LHCN-M2 (cell line): ENCODE data around the gene KCNJ5. TPM values are rescaled to one million over a fixed set of nuclear protein-coding genes. Genes with fewer than 3 reads are reported as not detected.

Experiments used
- DNase-seq: peaks from one replicate; pipeline ENCODE4 v3.0.0-alpha.2; 2012; ENCODE audit warnings: low read depth
- total RNA-seq: library from RNA; depleted of rRNA; stranded (reverse); fragments of >200 nt; gene quantifications from 2 replicates; pipeline ENCODE4 v1.2.3, GENCODE V29; 2014

Gene KCNJ5
- total RNA-seq, 1 experiment from 2014 or later: 0.29 TPM

- DNase-seq: no peak
These were observed 39.9 kb downstream of the KCNJ5 start for GRCh38 chr11:128931066-128931465.

GRCh38 chr11:128931668-128932067, 40.5 kb downstream of the KCNJ5 start:
- DNase-seq: peak; percentile 89

GRCh38 chr11:128933481-128934178, 42.5 kb downstream of the KCNJ5 start:
- DNase-seq: no peak

- no peak for DNase-seq
These were observed 43.2 kb downstream of the KCNJ5 start for GRCh38 chr11:128934351-128934750.

DNA sequence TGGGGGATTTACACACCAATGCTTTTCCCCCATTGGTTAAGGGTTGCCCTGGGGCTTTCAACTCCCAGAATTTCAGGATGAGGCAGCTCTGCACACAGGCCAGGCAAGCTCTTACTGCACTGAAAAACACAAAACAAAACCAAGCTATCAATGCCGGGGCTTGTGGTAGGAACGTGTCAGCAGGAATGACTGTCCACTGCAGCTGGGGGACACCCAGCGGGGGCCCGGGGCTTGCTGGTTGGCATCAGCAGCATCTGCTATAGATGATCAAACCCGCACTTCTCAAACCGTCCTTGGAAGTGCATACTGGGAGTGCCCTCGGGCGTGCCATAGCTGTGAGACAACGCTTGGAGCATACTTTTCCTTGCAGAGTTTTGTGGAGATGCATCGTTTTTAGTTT, 43.8 kb downstream of the KCNJ5 start:
- no peak for DNase-seq

GRCh38 chr11:128936606-128937251, 45.6 kb downstream of the KCNJ5 start:
- no peak for DNase-seq

GRCh38 chr11:128937480-128937879, 46.3 kb downstream of the KCNJ5 start:
- no peak for DNase-seq

DNA sequence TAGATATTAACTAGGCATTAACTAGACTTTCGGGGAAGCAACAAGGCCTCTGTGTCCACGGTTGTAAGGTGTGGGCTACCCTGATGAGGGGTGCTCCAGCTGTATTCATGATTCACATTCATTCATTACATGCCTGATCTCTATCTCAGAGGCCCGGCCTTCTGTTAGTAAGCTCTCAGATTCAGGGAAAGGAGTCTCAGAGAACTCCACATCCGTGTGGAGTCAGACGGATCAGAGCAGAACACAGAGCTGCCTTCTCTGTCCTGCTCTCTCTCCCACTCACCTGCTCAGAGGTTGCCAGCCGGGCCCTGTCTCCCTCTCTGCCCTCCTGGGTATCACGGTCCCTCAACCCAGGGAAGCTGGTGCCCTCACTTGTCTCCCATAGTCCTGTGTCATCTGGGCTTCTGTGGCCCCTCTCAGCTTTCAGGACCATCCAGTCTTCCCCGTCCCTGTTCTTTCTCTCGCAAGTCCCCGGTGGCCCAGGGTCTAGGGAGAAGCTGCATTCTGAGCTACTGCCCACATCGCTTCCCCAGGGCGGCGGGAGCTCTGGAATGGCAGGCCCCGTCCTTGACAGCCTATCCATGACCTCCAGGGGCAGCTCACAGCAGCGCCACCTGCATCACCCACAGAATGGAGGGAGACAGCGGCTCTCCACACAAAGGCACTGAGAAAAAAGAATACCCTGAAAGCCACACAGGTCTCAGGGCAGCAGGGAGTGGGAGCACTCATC, 47.2 kb downstream of the KCNJ5 start:
- DNase-seq: no peak

DNA sequence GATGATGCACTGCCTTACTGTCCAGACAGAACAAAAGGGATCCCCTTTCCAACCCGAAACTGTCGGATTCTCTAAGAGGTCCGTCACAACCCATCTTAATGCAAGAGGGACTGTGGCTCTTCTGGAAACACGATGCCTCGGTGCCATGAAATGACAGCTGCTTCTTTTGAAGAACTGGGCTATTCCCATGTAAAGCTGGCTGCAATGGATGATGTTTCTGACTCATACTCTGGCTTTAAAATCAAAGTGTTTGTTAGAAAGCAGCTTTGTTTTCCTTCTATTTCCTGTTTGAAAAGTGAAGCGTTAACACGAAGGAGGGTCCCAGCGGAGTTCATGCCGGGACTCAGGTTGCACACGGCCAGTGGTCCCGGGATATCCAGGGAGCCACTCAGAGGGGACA, 48.4 kb downstream of the KCNJ5 start:
- peak; percentile 76 for DNase-seq

DNA sequence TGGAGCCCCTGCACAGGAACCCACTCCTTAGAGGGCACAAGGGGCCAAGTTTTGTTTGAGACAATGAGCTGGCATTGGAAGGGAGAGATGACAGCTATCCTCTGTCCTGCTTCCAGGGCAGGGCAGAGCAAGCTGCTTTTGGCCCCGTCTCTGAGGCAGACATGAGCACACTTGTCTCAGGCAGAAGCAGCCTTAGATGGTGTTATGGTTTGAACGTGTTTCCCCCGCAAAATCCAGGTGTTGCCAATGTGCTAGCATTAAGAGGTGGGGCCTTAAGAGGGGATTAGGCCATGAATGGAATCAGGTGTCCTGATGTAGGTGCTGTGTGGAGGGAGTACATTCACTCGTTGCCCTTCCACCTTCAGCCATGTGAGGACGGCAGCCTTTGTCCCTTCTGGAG, 49.0 kb downstream of the KCNJ5 start:
- no peak for DNase-seq

GRCh38 chr11:128940603-128941002, 49.4 kb downstream of the KCNJ5 start:
- DNase-seq: no peak

GRCh38 chr11:128941110-128941509, 50.0 kb downstream of the KCNJ5 start:
- no peak for DNase-seq

DNA sequence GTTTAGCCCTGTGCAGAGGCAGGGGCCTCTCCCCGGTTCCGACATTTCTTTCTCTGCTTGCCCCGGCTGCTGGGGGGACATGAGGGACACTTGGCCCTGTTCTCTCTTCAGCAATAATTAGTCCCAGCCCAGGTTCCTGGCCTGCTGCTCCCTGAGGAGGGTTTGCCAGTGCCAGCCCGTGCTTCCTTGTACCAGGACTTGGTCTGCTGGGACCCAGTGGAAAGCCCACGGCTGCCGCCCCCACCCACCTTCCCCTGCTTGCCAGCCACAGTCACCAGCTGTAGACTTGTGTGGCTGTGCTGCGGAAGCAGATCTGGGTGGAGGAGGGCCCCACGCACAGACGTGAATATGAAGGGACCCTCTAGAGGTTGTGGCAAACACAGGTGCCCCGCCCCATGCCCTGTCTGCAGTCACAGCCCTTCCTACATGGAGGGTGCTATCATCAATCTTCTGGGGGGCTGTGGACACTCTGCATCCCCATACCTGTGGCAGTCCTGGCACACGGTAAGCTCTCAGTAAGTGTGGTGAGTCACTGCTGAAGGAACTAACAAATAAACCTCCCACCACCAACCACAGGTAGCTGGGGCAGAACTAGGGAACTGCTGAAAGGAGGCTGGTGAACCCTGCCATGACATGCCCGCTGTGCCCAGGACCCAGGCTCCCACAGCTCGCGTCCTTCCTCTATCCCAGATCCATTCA, 50.6 kb downstream of the KCNJ5 start:
- no peak for DNase-seq

DNA sequence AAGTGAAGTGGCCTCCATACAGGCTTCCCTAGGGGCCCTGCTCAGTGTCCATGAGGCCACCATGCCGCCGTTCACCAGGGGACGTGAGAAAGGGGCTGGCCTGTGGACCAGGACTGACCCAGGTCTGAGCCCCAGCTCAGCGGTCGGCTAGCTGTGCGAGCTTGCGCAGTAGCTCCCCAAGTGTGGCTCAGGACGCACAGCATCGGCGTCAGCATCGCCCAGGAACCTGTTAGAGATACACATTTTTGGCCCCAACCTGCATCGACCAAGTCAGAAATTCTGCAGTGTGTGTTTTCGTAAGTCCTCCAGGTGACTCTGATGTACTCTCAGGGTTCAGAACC, 51.1 kb downstream of the KCNJ5 start:
- no peak for DNase-seq

DNA sequence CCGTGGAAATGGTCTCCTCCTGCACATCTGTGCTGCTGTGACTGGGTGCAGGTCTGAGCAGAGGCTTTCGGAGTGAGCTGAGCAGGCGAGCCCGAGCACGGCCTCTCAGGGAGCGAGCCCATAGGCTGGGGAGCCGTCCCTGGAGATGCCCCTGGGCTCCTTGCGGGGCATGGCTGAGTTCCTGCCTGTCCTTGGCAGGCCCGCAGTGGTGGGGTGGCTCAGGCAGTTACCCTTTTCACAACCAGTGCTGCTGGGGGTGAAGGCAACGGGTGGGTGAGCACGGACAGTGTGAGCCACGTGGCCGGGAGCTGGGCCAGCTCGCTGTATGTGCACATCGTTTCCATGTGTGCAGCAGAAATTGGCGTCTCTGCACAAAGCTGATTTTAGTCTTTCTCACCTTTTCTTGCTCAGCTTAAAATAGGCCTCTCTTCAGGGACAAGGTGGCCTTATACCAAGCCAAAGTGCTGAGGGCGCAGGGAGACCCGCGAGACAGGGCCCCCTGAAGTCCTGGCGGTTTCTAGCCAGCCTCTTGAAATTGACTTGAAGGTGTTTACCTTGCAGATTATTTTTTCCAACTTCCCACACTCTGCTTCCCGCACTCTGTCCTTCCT, 51.8 kb downstream of the KCNJ5 start, which contains the start of gene TP53AIP1:
Gene TP53AIP1, minus strand, starts transcription at position 55 of the 611 bp plus-strand sequence. CDS start 5,053 bp downstream, outside the sequence.
- DNase-seq: no peak

DNA sequence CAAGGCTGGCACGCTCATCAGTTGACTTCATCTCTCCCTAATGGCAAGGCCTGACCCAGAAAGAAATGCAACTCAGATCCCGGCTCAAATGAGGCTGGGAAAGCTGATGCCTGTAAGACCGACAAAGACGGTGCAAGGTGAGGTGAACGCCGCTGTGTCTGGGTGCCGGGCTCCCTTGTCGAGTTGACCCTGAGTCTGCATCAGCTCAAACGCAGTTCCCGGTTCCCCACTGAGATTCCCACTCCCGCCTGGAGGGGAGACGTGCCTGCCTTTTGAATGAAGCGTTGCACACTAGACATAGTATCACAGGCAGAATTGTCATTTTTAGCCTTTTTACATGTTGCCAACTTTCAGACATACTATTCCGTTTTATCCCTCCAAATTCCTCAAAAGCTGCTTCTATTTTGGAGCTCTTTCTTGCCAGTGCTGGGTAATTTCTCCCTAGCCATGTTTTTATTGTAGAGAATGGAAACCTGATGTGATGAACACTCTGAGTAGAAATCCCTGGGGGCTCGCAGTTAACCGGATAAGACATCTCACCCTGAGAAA, 52.3 kb downstream of the KCNJ5 start:
- no peak for DNase-seq

DNA sequence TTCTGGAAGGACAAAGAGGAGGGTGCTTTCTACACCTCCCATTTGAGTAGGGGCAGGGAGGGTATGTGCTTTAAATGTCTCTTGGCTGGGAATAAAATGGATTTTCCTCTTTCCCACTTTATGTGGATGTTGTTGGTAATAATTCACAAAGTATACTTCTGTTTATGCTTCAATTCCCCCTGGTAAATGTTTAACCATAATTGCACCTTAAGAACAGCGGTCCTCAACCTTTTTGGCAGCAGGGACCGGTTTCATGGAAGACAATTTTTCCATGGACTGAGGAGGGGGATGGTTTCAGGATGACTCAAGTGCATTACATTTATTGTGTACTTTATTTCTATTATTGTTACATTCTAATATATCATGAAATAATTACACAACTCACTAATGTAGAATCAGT, 55.5 kb downstream of the KCNJ5 start:
- no peak for DNase-seq

DNA sequence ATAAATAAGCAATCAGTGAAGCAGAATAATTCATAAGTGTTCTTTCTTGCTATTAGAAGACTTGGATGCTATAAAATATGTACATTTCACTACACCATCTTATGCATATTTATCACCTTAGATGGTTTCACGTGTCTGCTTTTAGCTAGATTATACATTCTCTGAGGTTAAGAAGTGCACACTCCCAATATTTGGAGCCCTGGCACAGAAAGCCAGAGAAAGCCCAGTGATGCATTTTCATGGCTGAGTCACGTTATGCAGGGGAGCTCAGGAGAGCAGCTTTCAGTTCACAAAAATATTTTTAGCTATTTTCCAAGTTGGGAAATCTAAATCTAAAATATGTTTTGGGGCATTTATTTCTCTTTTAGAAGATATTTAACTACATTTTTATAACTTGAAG, 56.6 kb downstream of the KCNJ5 start:
- DNase-seq: no peak

GRCh38 chr11:128948583-128948982, 57.4 kb downstream of the KCNJ5 start:
- DNase-seq: no peak

GRCh38 chr11:128949791-128950454, 58.8 kb downstream of the KCNJ5 start:
- no peak for DNase-seq

DNA sequence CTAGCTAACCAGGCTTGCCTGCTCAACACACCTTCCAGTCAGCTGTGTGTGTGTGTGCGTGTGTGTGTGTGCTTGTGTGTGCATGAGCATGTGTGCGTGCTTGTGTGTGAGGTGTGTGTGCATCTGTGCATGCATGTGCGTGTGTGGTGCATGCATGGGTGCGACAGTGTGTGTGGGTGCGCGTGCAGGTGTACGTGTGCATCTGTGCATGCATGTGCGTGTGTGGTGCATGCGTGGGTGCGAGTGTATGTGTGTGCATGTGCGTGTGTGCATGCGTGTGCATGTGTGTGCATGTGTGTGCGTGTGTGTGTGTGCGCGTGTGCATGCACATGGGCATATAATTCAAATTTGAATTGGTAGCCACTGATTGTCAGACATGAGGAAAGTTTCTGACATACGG, 62.0 kb downstream of the KCNJ5 start:
- DNase-seq: no peak
